HPDE6-E6E7 (cell line): ENCODE results near the gene FOXJ1.

Experiments
- DNase-seq: peaks from one replicate; pipeline ENCODE4 v3.0.0; 2011; ENCODE audit warnings: missing footprints; ENCODE audit errors: extremely low spot score

The FOXJ1 gene

GRCh38 chr17:76091526-76092286, 49.3 kb downstream of the FOXJ1 start:
- DNase-seq = no peak

DNA sequence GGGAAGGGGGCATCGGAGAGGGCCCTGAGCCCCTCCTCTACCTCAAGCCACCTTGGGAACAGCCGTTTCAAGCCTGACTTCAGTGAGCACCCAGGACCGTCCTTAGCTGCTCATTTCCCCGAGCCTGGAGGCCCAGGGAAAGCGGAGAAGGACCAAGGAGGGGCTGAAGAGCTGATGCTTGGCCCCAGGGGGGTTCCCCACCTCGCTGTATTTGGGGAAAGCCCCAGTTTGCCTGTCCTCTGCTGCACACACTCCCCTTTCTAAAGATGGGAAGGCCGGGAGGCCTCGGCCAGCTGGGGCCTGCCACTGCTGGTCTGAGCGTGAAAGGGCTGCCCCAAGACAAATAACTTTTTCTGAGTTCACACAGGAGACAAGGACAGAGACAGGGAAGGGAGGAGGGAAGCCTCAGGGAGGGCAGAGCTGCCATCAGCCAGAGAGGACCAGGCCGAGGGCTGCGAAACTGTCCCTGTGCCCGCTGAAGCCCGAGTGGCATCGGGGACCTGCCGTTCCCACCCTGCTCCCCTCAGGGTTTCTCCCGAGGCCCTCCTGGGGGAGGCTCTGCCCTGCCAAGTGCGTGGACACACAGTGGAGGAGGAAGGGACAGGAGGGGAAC, 50.4 kb downstream of the FOXJ1 start:
- DNase-seq = no peak

DNA sequence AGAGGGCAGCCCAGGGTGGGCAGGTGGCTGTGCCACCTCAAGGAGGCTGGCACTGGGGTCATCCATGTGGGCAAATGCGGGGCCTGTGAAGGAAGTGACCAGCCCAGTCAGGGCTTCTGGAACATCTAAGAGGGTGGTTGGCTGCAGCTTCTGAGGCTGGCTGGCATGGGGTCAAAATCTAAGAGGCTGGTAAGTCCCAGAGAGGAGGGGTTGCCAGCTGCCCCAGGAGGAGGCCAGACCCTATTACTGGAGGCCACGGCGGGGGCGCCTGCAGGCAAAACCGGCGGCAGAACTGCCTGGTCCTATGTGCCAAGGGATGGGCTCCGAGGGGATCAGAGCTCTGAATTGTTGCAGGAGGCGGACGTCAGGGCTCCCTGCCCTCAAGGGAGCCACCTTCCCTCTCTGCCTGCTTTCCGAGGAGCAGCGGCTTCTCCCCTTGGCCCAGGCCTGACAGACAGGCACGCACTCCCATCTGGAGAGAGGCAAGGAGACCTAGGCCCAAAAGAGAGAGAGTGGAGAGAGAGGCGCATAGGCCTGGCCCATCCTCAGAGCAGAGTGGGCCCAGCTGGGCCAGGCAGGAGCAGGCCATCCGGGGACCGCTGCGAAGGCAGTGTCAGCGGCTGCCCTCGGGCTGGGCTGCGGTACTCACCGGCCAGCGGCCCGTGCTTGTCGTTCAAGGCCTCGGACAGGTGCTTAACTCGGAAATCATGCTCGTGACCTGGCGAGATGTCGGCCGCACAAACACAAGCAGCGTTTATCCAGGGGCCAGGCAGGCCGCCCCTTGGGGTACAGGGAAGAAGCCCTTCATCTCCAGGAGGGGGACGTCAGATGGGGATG, 51.1 kb downstream of the FOXJ1 start:
- DNase-seq = no peak

DNA sequence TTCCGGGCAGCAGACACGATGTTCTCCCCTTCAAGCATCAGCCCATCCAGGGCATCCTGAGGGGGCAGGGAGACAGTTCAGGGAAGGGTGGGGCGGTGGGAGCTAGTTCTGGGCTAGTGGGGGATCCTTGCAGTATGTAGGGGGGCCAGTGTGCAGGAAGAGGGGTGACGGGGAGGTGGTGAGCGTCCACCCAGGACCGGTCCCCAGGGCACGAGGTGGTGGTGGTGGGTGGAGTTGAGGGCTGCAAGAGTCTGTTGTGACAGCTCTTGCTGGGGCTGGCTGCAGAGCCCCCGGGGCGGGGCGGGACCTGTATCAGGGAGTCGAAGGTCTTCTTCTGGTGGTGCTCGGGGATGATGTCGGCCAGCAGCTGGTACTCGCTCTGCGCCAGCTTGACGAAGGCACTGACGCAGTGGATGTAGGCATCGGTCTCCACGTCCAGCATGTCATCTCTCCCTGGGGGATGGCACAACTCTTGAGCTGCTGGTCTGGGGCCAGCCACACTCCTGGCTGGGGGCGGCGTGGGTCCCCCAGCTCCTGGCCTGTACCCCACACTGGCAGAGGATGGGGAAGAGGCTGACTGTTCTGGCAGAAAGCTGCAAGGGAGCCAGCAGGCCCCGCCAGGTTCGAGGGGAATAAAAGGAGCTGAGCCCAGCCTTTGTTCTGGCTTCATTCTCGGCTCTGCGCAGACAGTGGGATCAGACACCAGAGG, 52.0 kb downstream of the FOXJ1 start:
- no peak for DNase-seq

- no peak for DNase-seq
Observed at GRCh38 chr17:76088041-76088867, 52.8 kb downstream of the FOXJ1 start.

DNA sequence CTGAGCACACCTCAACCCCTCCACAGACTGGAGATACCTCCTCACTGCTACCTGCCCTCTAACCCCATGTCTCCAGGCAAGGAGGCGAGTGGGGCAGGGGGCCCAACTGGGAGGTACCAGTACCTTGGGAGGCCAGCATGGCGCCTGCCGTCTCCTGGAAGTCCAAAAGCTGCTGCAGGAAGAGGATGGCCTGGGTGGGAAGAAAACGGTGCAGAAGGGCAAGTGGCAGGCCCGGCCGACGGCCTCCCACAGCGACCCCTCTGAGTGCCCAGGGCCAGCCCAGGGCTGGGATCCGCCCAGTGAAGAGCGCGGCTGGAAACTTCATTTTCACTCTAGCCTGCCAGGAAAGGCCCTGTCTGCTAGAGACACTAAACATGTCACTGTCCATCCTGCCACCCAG, 53.5 kb downstream of the FOXJ1 start:
- no peak for DNase-seq

DNA sequence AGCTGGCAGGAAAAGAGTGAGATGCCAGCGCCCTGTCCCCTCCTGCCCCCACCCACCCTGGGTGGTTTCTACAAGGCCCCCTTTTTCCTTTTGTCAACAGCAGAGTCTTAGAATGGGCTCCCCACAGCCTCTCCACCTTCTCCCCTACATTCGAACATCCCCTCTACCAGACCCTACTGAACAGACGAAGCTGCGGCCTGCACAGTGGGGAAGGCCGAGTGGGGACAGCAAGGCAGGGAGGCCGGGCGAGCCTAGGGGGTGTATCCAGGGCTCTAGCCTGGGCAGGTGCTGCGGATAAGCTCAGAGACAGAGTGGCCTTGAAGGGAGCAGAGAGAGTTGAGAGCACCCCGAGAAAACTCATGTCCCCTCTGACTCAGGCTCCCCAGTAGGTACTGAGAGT, 54.7 kb downstream of the FOXJ1 start:
- no peak for DNase-seq
